K562 (cell line): ENCODE data around the gene CENPC. TPM values are rescaled to one million over a fixed set of nuclear protein-coding genes. Genes with fewer than 3 reads are reported as not detected.

Experiments
- ATAC-seq: fragments of 200-7000 bp; cut with Tn5 transposase; 3 replicates; pipeline ENCODE4 v1.9.1; 2020; ENCODE audit warnings: moderate library complexity
- BruUV-seq: library from RNA; stranded (reverse); fragments of 400-500 nt; replicated peaks from 2 replicates; lab custom pipeline; 2021; lab: Mats Ljungman, UMichigan
- CTCF ChIA-PET: fragments of 300-600 bp; formaldehyde crosslinking; extraction: SDS; loops from one replicate; lab custom pipeline; 2021; ENCODE audit warnings: low intra/inter-chr PET ratio; lab: Yijun Ruan, JAX
- POLR2A ChIA-PET: fragments of 300-600, 350-650 bp; sonication (Branson Sonifier 250); formaldehyde crosslinking; extraction: SDS; loops from one replicate; lab custom pipeline; 2021; ENCODE audit warnings: antibody characterized with exemption, inconsistent platforms; lab: Yijun Ruan, JAX
- DNase-seq, 4 experiments: peaks; one replicate each; pipeline versions ENCODE4 v3.0.0 to v3.0.0-alpha.2; 2011 to 2018; ENCODE audit warnings: low spot score in 3 of 4, mixed read lengths in 3 of 4; ENCODE audit errors: extremely low read depth in 1 of 4
- FAIRE-seq: peaks from 2 replicates; lab custom pipeline; 2011; peaks lifted over from hg19 to GRCh38; lab: Jason Lieb, UNC
- H2AFZ ChIP-seq: 2 replicates; pipeline ENCODE4 v1.6.0; 2011; ENCODE audit warnings: low read depth, low read length, control low read depth, inconsistent platforms
- H3K27ac ChIP-seq: fragments of 200-600 bp; 3 replicates; pipeline ENCODE4 v1.8.0; 2011; ENCODE audit warnings: low read depth, mild to moderate bottlenecking, control low read depth, inconsistent platforms, low read length, moderate library complexity, mixed read lengths; ENCODE audit errors: extremely low read depth
- H3K27me3 ChIP-seq, 2 experiments: fragments of 300-600 bp in 1 of 2; 2 replicates in 1 of 2; 3 replicates in 1 of 2; pipeline versions ENCODE4 v1.6.0 to v1.8.0; 2011; ENCODE audit warnings: inconsistent platforms in 2 of 2, low read length in 2 of 2, mild to moderate bottlenecking in 1 of 2, mixed read lengths in 1 of 2, moderate library complexity in 1 of 2; ENCODE audit not compliant: control insufficient read depth in 2 of 2, insufficient read depth in 2 of 2
- H3K36me3 ChIP-seq: fragments of 300-600 bp; 3 replicates; pipeline ENCODE4 v1.8.0; 2011; ENCODE audit warnings: mild to moderate bottlenecking, low read length, inconsistent platforms; ENCODE audit not compliant: control insufficient read depth, insufficient read depth
- H3K4me1 ChIP-seq, 2 experiments: fragments of 200-600 bp in 1 of 2; replicated peaks in 1 of 2; 2 replicates in 1 of 2; 3 replicates in 1 of 2; pipeline versions ENCODE4 v1.5.1 to v1.8.0; 2011; ENCODE audit warnings: inconsistent platforms in 2 of 2, low read length in 2 of 2, mild to moderate bottlenecking in 1 of 2, mixed read lengths in 1 of 2, moderate library complexity in 1 of 2; ENCODE audit not compliant: control insufficient read depth in 2 of 2, insufficient read depth in 2 of 2
- H3K4me2 ChIP-seq: 2 replicates; pipeline ENCODE4 v1.6.1; 2011; ENCODE audit warnings: low read length, control low read depth, inconsistent platforms, mixed read lengths; ENCODE audit not compliant: insufficient read depth
- H3K4me3 ChIP-seq: fragments of 200-600 bp; sonication (generic), shearing (Covaris generic); 2 replicates; pipeline ENCODE4 v1.5.1; 2016; ENCODE audit warnings: control low read depth, inconsistent platforms
- H3K79me2 ChIP-seq: fragments of 200-600 bp; 3 replicates; pipeline ENCODE4 v1.8.0; 2011; ENCODE audit warnings: low read length, inconsistent platforms; ENCODE audit not compliant: control insufficient read depth, insufficient read depth
- H3K9ac ChIP-seq, 2 experiments: 2 replicates each; pipeline versions ENCODE4 v1.6.0 to v1.6.1; 2011; ENCODE audit warnings: low read depth in 2 of 2, low read length in 2 of 2, control low read depth in 1 of 2, inconsistent platforms in 1 of 2, mild to moderate bottlenecking in 1 of 2, mixed read lengths in 1 of 2; ENCODE audit not compliant: insufficient read depth in 1 of 2
- H3K9me1 ChIP-seq: one replicate; pipeline ENCODE4 v1.6.0; 2011; ENCODE audit warnings: inconsistent platforms, mild to moderate bottlenecking, low read length, moderate library complexity; ENCODE audit not compliant: control insufficient read depth, insufficient read depth
- H3K9me3 ChIP-seq: replicated peaks from 2 replicates; pipeline ENCODE4 v1.5.1; 2011; ENCODE audit warnings: low read depth, low read length, inconsistent platforms; ENCODE audit not compliant: control insufficient read depth, insufficient read depth
- H4K20me1 ChIP-seq: replicated peaks from 2 replicates; pipeline ENCODE4 v1.6.1; 2011; ENCODE audit warnings: low read length, inconsistent platforms, mixed read lengths; ENCODE audit not compliant: control insufficient read depth, insufficient read depth
- ILK ChIP-seq: fragments of 450-650 bp; IDR thresholded peaks from 2 replicates; pipeline ENCODE4 v1.6.1; 2016; ENCODE audit warnings: missing genetic modification characterization, low read depth, mild to moderate bottlenecking, missing compliant biosample characterization, moderate library complexity, borderline replicate concordance
- KAT2B ChIP-seq: IDR thresholded peaks from one replicate; pipeline ENCODE4 v1.6.1; 2012; ENCODE audit warnings: low read depth, mild to moderate bottlenecking, control low read depth, inconsistent platforms, low read length, moderate library complexity
- MCM2 ChIP-seq: fragments of 450-650 bp; IDR thresholded peaks from 2 replicates; pipeline ENCODE4 v1.6.1; 2017; ENCODE audit warnings: low read depth, mild to moderate bottlenecking
- ZNF707 ChIP-seq: fragments of 250-450 bp; sonication (Bioruptor Pico); conservative IDR thresholded peaks from 2 replicates; pipeline ENCODE4 v1.8.0; 2022; ENCODE audit warnings: inconsistent platforms, mild to moderate bottlenecking, moderate library complexity
- WGBS: fragments of 100-300 bp; shearing (Covaris generic); methylation state at CpG from one replicate; pipeline ENCODE4 v1.1.6; 2016; ENCODE audit warnings: low coverage, mixed read lengths; ENCODE audit not compliant: insufficient coverage; ENCODE audit errors: missing lambda C conversion rate; 5-methylcytosine and 5-hydroxymethylcytosine counted together
- in situ Hi-C: fragments of 300-500 bp; cut with MboI; formaldehyde crosslinking; loops from 4 replicates; pipeline ENCODE4 v1.15.0; 2018; ENCODE audit warnings: inconsistent platforms, mixed read lengths
- intact Hi-C: fragments of 100-400 bp; cut with micrococcal nuclease; formaldehyde crosslinking; loops from 2 replicates; pipeline ENCODE4 v1.14.2; 2022
- polyA plus RNA-seq, 8 experiments: library from polyadenylated mRNA; depleted of rRNA in 4 of 8; stranded (reverse) in 5 of 8; unstranded in 3 of 8; fragments of >200 nt; fragmentation: Nextera tagmentation in 2 of 8; fragmentation: Illumina TruSeq in 1 of 8; extraction: Ambion mirVana in 2 of 8; extraction: Trizol in 1 of 8; gene quantifications; 2 replicates each; pipeline versions ENCODE4 v1.2.1 to v1.2.3, GENCODE V29; 2011 to 2014; ENCODE audit warnings: inconsistent platforms in 1 of 8, missing spikeins in 1 of 8
- total RNA-seq, 7 experiments: library from RNA; depleted of rRNA in 6 of 7; stranded (reverse); fragments of >200 nt in 6 of 7; fragmentation: Illumina TruSeq in 2 of 7; extraction: Trizol in 2 of 7; gene quantifications; 2 replicates each; pipeline versions ENCODE4 v1.2.1 to v1.2.3, GENCODE V29; 2011 to 2021; ENCODE audit warnings: low replicate concordance in 1 of 7
- TF ChIP-seq, protein P1 (sequence below): fragments of 450-650 bp; IDR thresholded peaks from 2 replicates; pipeline ENCODE4 v1.6.1; 2016; ENCODE audit warnings: borderline replicate concordance
- TF ChIP-seq, protein P2 (sequence below): fragments of 450-650 bp; IDR thresholded peaks from 2 replicates; pipeline ENCODE4 v1.6.1; 2016; ENCODE audit warnings: antibody characterized with exemption

CENPC gene
- total and polyA plus RNA-seq, 9 of the 15 experiments (the other 6 are each of a cell fraction or from before 2014, with no cell fraction given) = 18.1 to 48.5 (median 30.8) TPM

DNA sequence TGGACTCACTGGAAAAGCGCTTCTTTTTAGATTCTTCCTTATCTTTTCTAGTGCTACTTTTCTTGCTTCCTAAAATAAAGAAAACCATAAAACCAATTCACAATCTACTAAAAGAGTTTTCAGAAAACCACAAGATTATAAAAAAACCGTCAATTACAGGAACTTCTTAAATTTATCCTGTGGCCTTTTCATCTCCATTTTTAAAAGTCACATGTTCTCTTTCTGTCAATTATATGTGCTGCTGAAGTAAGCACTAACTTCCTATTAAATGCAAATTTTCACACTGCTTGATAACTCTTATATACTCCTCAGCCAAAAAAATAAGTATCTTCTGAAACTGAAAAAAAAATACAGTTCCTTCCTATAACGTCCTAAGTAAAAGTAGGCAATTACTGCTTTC is 32.8 kb downstream of the CENPC start:
- Histone ChIP-seq H3K9ac (no peak overlapping the region), H3K36me3 (peaks cover 86% of the 10 kb centered on the region), H3K79me2 (peaks cover 14% of the 10 kb centered on the region), H3K27ac (no peak overlapping the region), H3K27me3 (no peaks in the 10 kb centered on the region), H3K4me3 (no peak overlapping the region), H3K4me1 (no peaks in the 10 kb centered on the region), H4K20me1 (no peaks in the 10 kb centered on the region), H3K9me3 (no peaks in the 10 kb centered on the region), H3K4me2 (no peak overlapping the region), H3K9me1 (no peaks in the 10 kb centered on the region), H2AFZ (no peak overlapping the region)
- ChIA-PET POLR2A (no interaction called here), CTCF (no interaction called here)
- in situ Hi-C loops (no loop called here), intact Hi-C loops (no loop called here)
- TF ChIP-seq KAT2B (no peak), MCM2 (no peak), ILK (tag) (no peak), ZNF707 (CRISPR knock-in tag) (no peak)
- TF ChIP-seq, protein P1, sequence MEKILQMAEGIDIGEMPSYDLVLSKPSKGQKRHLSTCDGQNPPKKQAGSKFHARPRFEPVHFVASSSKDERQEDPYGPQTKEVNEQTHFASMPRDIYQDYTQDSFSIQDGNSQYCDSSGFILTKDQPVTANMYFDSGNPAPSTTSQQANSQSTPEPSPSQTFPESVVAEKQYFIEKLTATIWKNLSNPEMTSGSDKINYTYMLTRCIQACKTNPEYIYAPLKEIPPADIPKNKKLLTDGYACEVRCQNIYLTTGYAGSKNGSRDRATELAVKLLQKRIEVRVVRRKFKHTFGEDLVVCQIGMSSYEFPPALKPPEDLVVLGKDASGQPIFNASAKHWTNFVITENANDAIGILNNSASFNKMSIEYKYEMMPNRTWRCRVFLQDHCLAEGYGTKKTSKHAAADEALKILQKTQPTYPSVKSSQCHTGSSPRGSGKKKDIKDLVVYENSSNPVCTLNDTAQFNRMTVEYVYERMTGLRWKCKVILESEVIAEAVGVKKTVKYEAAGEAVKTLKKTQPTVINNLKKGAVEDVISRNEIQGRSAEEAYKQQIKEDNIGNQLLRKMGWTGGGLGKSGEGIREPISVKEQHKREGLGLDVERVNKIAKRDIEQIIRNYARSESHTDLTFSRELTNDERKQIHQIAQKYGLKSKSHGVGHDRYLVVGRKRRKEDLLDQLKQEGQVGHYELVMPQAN = no peak
- TF ChIP-seq, protein P2, sequence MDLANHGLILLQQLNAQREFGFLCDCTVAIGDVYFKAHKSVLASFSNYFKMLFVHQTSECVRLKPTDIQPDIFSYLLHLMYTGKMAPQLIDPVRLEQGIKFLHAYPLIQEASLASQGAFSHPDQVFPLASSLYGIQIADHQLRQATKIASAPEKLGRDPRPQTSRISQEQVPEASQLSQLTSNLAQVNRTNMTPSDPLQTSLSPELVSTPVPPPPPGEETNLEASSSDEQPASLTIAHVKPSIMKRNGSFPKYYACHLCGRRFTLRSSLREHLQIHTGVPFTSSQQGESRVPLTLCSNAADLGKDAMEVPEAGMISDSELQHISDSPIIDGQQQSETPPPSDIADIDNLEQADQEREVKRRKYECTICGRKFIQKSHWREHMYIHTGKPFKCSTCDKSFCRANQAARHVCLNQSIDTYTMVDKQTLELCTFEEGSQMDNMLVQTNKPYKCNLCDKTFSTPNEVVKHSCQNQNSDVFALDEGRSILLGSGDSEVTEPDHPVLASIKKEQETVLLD = no peak
- ATAC-seq (no peak), FAIRE-seq (no peak), DNase-seq (no peak)
- no TSS peak for BruUV-seq
- 80% methylated on average over 3 of the region's 3 CpGs for WGBS
